ENCODE measurements around the gene TBC1D9B.

TBC1D9B gene

DNA sequence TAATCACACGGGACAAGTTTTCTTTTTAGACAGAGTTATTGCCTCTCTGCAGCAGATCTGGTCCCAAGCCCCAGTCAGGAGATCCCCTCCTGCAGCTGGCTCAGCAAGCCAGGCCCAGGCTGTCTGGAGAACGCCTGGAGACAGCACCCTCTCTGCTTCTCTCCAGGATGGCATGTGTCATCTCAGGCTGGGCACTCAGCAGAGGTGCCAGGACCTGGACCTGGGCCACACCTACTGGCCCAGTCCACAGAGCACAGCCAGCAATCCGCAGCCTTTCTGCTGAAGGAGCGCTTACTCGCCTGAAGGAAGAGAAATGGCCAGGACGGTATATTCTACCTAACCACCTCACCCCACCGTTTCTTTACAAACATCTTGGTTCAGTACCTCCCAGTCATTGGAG lies 4.7 kb upstream of the TBC1D9B start:
- no peak overlapping the region for H3K9ac ChIP-seq
- H3K27me3 ChIP-seq, result no peaks in the 10 kb centered on the region
- no peaks in the 10 kb centered on the region for H3K36me3 ChIP-seq
- no peak for TF ChIP-seq Cebpa-rat (IDR thresholded peaks at IDR 0.05)
- H3K4me3 ChIP-seq, result no peak overlapping the region
- no peaks in the 10 kb centered on the region for H4K20me1 ChIP-seq
- H3K4me2 ChIP-seq, result no peak overlapping the region
- H3K9me3 ChIP-seq, result no peaks in the 10 kb centered on the region
- peaks cover 56% of the 10 kb centered on the region for H3K4me1 ChIP-seq
- no peak overlapping the region for H3K27ac ChIP-seq

DNA sequence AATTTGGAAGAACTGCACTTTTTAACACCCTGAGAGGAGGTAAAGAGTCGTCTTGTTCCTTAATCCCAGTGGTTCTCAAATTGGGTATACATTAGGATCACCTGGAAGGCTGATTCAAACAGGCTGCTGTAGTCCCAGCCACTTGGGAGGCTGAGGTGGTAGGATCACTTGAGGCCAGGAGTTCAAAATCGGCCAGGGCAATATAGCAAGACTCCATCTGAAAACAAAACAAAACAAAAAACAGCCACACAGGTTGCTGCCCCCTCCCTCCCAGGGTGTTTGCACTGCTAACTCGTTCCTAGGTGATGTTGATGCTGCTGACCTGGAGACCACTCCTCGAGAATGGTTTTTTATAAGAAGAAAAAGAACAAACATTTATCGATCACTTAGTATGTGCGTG lies 1.5 kb upstream of the TBC1D9B start:
- Histone ChIP-seq H3K27me3 (no peaks in the 10 kb centered on the region), H3K27ac (no peak overlapping the region), H3K4me3 (no peak overlapping the region), H3K9ac (no peak overlapping the region), H4K20me1 (peaks cover 30% of the 10 kb centered on the region), H3K36me3 (peaks cover 15% of the 10 kb centered on the region), H3K9me3 (no peaks in the 10 kb centered on the region), H3K4me2 (no peak overlapping the region), H3K4me1 (peaks cover 50% of the 10 kb centered on the region)
- no peak for TF ChIP-seq Cebpa-rat (IDR thresholded peaks at IDR 0.05)

DNA sequence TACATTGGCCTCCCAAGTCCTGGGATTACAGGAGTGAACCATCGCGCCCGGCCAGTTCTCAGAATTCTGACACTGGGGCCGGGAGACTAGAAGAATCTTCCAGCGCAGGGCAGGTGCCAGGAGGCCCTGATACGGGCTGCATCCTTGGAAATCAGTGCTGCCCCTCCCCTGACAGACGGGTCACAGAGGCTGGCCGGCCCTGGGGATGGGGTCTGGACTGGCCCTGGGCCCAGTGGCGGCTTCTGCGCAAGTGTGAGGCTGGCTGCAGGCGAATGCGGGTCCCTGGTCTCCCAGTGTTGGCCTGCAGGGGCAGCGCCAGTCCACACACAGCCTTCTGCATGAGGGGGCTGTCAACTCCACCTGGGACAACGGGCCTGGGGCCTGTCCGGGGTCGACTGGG lies 831 bp upstream of the TBC1D9B start:
- H3K4me1 ChIP-seq, result peaks cover 43% of the 10 kb centered on the region
- H3K9ac ChIP-seq, result no peak overlapping the region
- no peak for TF ChIP-seq Cebpa-rat (IDR thresholded peaks at IDR 0.05)
- H3K4me2 ChIP-seq, result peak overlapping the region; percentile 88
- H4K20me1 ChIP-seq, result peaks cover 36% of the 10 kb centered on the region
- peaks cover 22% of the 10 kb centered on the region for H3K36me3 ChIP-seq
- H3K4me3 ChIP-seq, result no peak overlapping the region
- H3K27me3 ChIP-seq, result no peaks in the 10 kb centered on the region
- no peaks in the 10 kb centered on the region for H3K9me3 ChIP-seq
- peak overlapping the region; percentile 83; the same call in 1 of the 2 replicates for H3K27ac ChIP-seq

DNA sequence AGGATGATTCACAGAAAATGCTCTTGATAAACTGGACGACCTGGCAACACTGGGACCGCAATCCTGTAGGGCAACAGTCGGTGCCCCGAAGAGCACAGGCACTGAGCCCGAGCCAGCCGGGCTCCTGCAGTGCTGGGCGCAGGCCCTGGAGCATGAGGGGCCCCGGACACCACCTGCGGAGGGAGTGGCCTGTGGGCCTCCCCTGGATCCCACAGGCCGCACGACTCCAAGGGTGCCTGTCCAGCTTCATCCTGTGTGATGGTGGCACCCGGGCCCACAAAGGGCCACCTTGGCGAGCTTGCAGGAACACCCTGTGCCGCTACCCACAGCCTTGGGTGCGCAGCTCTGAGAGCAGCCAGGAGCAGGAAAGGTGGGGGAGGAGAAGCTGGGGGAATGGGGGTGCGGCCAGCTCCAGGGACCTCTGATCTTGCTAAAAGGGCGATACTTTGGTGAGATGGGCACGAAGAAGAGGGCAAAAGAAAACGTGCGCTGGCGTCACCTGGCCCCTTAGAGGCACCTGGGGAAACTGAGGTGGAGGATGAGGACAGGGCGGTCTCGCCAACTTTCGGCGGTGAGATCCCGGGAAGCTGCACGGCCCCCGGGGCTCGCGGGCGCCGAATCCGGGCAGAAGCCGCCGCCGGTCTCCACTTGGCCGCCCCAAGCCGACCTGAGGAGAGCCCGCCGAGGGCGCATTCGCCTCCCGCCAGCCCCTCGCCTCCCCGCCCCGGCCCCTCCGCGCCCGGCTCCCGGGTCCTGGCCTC lies 722 bp downstream of the TBC1D9B start:
- Histone ChIP-seq H3K9ac (peak overlapping the region; percentile 91), H3K9me3 (no peaks in the 10 kb centered on the region), H3K4me2 (peak overlapping the region; percentile 99), H3K27me3 (no peaks in the 10 kb centered on the region), H4K20me1 (peaks cover 52% of the 10 kb centered on the region), H3K4me3 (peak overlapping the region; percentile 86), H3K4me1 (peaks cover 34% of the 10 kb centered on the region), H3K27ac (peak overlapping the region; percentile 83), H3K36me3 (peaks cover 37% of the 10 kb centered on the region)
- TF ChIP-seq Cebpa-rat (IDR thresholded peaks at IDR 0.05), result no peak

DNA sequence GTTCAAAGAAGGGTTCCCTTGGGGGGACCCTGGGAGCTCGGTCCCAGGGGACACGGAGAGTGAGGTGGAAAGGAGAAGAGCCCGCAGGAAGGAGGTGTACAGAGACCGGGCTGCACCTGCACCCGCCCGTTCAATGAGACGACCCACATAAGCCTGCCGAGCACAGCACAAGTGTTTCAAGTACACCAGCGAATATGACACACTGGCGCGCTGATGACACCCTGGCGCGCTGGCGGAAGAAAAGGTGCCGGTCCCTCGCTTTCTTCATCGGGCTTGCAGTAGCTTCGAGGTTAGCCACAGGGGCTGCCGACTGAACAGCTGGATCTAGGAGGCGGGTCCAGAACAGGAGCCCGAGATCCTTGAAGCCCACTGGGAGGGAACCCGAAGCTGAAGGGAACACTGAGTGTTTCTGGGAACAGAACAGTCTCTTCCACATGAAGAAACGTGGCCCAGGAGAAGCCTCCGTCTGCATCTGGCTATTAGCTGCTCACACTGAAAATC lies 1.4 kb downstream of the TBC1D9B start:
- peaks cover 58% of the 10 kb centered on the region for H4K20me1 ChIP-seq
- peaks cover 34% of the 10 kb centered on the region for H3K4me1 ChIP-seq
- peak overlapping the region; percentile 99 for H3K4me2 ChIP-seq
- 0 out of 2 replicates have a peak overlapping the region, but pooled peaks have one; percentile 83 for H3K27ac ChIP-seq
- peak overlapping the region; percentile 86 for H3K4me3 ChIP-seq
- peaks cover 44% of the 10 kb centered on the region for H3K36me3 ChIP-seq
- TF ChIP-seq Cebpa-rat (IDR thresholded peaks at IDR 0.05), result no peak
- H3K9me3 ChIP-seq, result no peaks in the 10 kb centered on the region
- peak overlapping the region; percentile 91 for H3K9ac ChIP-seq
- H3K27me3 ChIP-seq, result no peaks in the 10 kb centered on the region

DNA sequence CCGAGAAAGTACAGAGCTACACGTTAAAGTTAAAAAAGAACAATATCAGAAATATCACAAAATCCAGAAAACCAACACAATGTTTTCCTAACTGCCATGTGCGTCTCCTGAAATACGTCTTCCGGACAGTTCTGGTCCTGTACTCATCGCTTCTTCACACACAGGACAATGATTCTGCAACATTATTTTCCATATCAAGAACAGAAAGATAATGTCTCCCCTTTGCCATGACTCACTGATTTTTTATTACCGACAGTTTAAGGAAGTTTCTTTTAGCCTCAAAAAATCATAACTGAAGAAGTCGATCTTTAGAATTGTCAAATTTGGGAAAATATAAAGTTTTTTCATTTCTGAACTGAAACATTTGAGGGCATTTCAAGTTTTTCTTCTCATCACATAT lies 2.5 kb downstream of the TBC1D9B start:
- H4K20me1 ChIP-seq, result peaks cover 70% of the 10 kb centered on the region
- no peaks in the 10 kb centered on the region for H3K27me3 ChIP-seq
- H3K36me3 ChIP-seq, result peaks cover 55% of the 10 kb centered on the region
- H3K27ac ChIP-seq, result no peak overlapping the region
- H3K9me3 ChIP-seq, result no peaks in the 10 kb centered on the region
- H3K9ac ChIP-seq, result 0 out of 2 replicates have a peak overlapping the region, but pooled peaks have one; percentile 22
- peak overlapping the region; percentile 99 for H3K4me2 ChIP-seq
- H3K4me3 ChIP-seq, result no peak overlapping the region
- H3K4me1 ChIP-seq, result peaks cover 34% of the 10 kb centered on the region
- TF ChIP-seq Cebpa-rat (IDR thresholded peaks at IDR 0.05), result no peak

DNA sequence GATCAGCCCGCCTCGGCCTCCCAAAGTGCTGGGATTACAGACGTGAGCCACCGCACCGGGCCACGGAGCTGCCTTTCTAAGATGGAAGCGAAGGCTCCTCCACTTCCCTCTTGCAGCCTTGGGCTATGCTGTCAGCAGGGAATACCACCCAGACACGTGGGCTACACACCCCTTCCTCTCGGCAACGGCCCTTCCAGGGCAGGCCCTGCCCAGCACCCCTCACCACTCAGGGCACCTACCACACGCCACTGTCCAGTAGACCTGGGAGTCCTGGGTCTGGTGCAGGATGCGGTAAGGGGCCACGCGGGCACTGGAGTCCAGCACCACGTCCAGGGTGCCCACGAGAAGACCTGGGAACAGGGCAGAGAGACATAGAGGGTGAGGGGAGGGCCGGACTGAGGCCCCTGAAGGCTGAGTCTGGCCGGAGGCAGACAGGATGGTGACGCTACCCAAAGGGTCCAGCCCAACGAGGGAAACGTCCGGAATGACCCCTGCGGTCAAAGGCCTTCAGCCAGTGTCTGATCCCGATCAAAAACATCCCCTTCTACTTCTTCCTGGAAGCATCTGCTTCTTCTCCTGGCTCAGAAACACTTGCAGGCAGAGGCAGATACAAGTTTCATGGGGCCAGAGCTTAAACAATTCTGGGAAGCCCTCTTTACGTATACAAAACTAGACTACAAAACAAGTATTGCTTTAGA lies 3.1 kb downstream of the TBC1D9B start:
- H3K4me1 ChIP-seq, result peaks cover 34% of the 10 kb centered on the region
- peaks cover 61% of the 10 kb centered on the region for H3K36me3 ChIP-seq
- 0 out of 2 replicates have a peak overlapping the region, but pooled peaks have one; percentile 22 for H3K9ac ChIP-seq
- no peak overlapping the region for H3K27ac ChIP-seq
- H3K27me3 ChIP-seq, result no peaks in the 10 kb centered on the region
- no peak overlapping the region for H3K4me3 ChIP-seq
- no peak for TF ChIP-seq Cebpa-rat (IDR thresholded peaks at IDR 0.05)
- H3K9me3 ChIP-seq, result no peaks in the 10 kb centered on the region
- peaks cover 75% of the 10 kb centered on the region for H4K20me1 ChIP-seq
- H3K4me2 ChIP-seq, result peak overlapping the region; percentile 99; the same call in 1 of the 2 replicates

DNA sequence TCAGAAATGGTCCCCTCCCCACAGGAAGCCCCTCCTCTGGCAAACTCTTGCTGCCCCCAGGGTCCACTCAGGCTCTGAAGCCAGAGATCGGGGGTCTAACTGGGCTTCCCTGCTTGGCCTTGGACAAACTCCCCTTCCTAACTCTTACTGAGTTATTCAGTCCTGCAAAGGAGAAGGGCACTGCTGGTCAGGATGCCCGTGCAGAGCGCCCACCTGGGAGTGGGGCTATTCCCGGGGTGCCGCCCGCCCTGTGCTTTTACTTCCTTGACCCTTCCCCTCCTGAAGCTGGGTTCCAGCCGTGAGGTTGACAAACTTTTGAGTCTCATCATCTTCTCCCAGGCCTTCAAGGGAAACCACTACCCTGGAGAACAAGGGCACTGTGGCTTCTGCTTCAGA lies 4.9 kb downstream of the TBC1D9B start:
- Histone ChIP-seq H3K27me3 (no peaks in the 10 kb centered on the region), H3K36me3 (peaks cover 79% of the 10 kb centered on the region), H3K9ac (no peak overlapping the region), H4K20me1 (peaks cover 80% of the 10 kb centered on the region), H3K4me2 (no peak overlapping the region), H3K4me3 (no peak overlapping the region), H3K9me3 (no peaks in the 10 kb centered on the region), H3K27ac (0 out of 2 replicates have a peak overlapping the region, but pooled peaks have one; percentile 4), H3K4me1 (peaks cover 26% of the 10 kb centered on the region)
- no peak for TF ChIP-seq Cebpa-rat (IDR thresholded peaks at IDR 0.05)

DNA sequence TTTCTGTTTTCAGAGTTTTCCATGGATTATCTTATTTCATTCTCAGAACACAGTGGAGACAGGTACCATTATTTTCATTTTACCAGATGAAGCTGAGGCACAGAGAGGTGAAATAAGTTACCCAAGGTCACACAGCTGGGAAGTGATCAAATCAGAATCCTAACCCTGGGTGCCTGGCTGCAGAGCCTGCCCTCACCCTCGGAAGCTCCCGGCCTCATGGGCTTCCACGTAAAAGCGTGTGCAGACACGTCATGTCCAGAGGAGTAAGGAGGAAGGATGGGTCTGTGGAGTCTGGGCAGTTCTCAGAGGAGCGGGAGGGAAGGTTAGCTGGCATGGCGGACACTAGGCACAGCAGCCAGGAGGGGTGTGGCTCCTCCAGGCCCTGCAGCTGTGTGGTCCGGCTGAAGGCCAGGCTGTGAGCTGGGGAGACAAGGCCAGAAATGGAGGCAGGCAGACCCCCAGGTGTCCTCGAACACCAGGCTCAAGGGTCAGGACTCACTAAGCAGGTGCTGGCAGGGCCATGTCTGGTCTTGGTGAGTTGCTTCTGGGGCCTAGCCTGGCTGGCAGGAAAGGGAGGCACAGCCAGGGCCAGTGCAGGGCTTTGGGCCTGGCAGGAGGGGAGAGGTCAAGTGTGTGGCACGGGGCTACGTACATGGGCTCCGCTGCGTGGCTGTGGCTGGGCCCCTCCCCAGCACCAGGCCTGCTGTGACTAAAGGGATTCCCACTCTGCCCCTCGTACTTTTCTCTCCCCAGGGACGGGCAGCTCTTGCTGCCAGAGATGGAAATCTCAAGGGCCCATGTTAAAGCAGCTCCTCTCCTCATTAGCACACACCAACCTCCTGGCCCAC lies 5.6 kb downstream of the TBC1D9B start:
- H3K27ac ChIP-seq, result 0 out of 2 replicates have a peak overlapping the region, but pooled peaks have one; percentile 4
- peaks cover 26% of the 10 kb centered on the region for H3K4me1 ChIP-seq
- no peak overlapping the region for H3K4me2 ChIP-seq
- no peak for TF ChIP-seq Cebpa-rat (IDR thresholded peaks at IDR 0.05)
- no peaks in the 10 kb centered on the region for H3K27me3 ChIP-seq
- peaks cover 79% of the 10 kb centered on the region for H4K20me1 ChIP-seq
- no peaks in the 10 kb centered on the region for H3K9me3 ChIP-seq
- H3K36me3 ChIP-seq, result peaks cover 86% of the 10 kb centered on the region
- H3K9ac ChIP-seq, result no peak overlapping the region
- H3K4me3 ChIP-seq, result no peak overlapping the region
